C4-2B (cell line): ENCODE data around the gene U2SURP.

Experiments
- H3K27ac ChIP-seq: fragments of 450-650 bp; 2 replicates; pipeline ENCODE4 v1.5.1; 2017
- ZFX ChIP-seq: fragments of 450-650 bp; IDR thresholded peaks from 2 replicates; pipeline ENCODE4 v1.6.1; 2017
- TF ChIP-seq, protein P1 (sequence below): fragments of 450-650 bp; conservative IDR thresholded peaks from 2 replicates; pipeline ENCODE4 v1.5.1; 2017; ENCODE audit warnings: mild to moderate bottlenecking

U2SURP gene

DNA sequence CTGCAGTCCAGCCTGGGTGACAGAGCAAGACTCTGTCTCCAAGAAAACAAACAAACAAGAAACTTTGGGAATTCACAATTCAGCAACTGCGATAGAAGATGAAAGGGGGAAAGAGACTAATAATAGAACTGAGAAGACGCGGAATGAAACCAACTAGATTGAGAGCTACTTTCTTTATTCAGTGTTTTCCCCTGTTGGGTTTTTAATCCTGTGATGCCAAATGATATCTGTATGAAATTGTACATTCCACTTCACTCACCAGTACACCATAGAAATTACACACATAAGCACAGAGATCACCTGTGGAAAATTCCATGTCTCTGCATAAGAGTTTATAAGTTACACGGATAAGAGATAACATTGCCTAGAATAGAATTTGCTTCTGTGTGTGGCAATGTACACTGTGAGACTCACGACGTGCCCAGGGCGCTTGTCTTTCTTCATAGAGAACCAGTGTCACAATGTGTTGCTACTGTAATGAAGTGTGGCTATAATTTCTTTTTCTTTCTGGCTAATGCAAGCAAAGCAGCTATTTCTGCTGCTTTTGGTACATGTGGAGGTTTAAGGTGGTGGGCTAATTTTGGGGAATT lies 100.5 kb downstream of the U2SURP start:
- H3K27ac ChIP-seq, result no peak overlapping the region
- TF ChIP-seq, protein P1, sequence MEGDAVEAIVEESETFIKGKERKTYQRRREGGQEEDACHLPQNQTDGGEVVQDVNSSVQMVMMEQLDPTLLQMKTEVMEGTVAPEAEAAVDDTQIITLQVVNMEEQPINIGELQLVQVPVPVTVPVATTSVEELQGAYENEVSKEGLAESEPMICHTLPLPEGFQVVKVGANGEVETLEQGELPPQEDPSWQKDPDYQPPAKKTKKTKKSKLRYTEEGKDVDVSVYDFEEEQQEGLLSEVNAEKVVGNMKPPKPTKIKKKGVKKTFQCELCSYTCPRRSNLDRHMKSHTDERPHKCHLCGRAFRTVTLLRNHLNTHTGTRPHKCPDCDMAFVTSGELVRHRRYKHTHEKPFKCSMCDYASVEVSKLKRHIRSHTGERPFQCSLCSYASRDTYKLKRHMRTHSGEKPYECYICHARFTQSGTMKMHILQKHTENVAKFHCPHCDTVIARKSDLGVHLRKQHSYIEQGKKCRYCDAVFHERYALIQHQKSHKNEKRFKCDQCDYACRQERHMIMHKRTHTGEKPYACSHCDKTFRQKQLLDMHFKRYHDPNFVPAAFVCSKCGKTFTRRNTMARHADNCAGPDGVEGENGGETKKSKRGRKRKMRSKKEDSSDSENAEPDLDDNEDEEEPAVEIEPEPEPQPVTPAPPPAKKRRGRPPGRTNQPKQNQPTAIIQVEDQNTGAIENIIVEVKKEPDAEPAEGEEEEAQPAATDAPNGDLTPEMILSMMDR, result no peak
- no peak for TF ChIP-seq ZFX

DNA sequence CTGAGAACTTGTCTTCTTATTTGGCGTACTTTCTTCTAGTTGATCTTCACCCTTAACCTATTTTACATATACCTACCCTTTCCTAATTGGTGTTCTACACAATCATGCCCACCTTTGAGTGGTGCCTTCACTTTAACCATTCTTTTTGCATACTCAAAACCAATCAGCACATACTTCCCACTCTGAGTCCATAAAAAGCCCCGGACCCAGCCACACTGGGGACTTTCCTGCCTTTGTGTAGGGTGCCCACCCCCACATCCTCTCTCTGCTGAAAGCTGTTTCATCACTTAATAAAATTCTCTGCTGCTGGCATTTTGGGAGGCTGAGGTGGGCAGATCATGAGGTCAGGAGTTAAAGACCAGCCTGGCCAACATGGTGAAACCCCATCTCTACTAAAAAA lies 102.3 kb downstream of the U2SURP start:
- no peak overlapping the region for H3K27ac ChIP-seq
- TF ChIP-seq, protein P1, result no peak
- no peak for TF ChIP-seq ZFX

DNA sequence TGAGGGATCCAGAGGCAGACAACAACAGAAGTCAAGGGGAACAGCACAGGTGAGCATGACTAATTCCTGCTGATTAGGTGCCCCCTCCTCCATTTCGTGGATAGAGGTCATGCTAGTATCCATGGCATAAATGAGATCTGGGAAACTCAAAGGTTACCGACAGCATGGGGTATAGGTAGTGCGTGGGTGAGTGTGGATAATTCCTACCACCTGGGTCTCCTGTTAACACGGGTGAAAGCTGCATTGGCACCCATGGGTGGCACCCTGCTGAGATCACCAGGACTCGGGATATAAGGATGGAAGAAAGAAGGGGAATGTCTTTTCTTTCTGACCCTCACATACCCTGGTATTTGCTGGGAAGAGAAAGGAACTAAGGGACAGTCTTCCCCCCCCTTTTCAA lies 103.8 kb downstream of the U2SURP start:
- TF ChIP-seq, protein P1, result no peak
- no peak for TF ChIP-seq ZFX
- H3K27ac ChIP-seq, result no peak overlapping the region

DNA sequence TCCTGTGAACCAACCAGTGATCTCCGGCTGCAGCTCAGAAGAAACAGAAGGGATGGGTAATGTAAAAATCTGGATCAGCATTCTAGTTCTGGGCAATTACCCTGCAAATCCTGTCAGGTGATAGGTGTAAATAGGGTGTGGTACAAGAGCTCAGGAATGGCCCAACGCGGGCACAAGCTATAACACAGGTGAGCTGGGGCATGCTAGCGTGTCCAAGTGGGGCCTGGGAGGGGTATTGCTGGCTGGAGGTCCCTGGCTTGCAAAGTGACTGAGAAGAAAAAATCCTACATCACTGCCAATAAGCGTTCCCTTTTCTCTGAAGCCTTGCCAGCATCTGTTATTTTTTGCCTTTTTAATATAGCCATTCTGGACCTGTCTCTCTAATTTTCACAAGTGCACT lies 108.5 kb downstream of the U2SURP start:
- TF ChIP-seq, protein P1, result no peak
- TF ChIP-seq ZFX, result no peak
- H3K27ac ChIP-seq, result no peak overlapping the region
